ENCODE data around the gene ETV5. TPM values are rescaled to one million over a fixed set of nuclear protein-coding genes. Genes with fewer than 3 reads are reported as not detected.

The ETV5 gene
- total and polyA plus RNA-seq, 2 donors (not counting 3 experiments of a cell fraction or from before 2014, with no cell fraction given): 8.8 to 40.9 TPM

DNA sequence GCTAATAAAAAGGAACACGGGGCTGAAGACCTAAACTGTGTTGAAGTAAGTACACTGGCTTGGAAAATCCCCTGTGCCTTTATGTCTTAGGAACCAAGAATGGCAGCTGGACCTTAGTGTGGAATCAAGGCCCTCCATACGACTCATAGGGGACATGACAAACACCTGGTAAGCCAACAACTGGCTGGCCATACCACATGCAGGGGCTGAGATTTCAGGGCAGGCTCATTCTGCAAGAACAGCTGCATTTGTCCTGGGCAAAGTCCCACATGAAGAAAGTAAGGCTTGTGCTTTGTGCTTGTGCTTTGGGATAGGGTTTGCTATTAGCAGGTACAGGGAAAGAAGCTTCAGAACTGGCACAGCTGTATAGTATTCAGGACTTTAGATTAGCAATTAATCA lies 18.0 kb downstream of the ETV5 start:
- FAIRE-seq (no peak), DNase-seq (ENCODE audit: low read depth, low spot score) (no peak)
- Histone ChIP-seq H3K4me3 (replicated peaks in 1 of 3; ENCODE audit: insufficient read depth in 1 of 3, low read depth in 1 of 3, low read length in 3 of 3) (no peak overlapping the region), H4K20me1 (replicated peaks; ENCODE audit: control insufficient read depth, extremely low read depth, insufficient read depth, low read length) (no peaks in the 10 kb centered on the region), H2AFZ (ENCODE audit: low read depth, low read length) (no peak overlapping the region), H3K27me3 (ENCODE audit: control insufficient read depth in 2 of 2, insufficient read depth in 2 of 2, low read length in 2 of 2) (no peaks in the 10 kb centered on the region), H3K4me1 (ENCODE audit: control insufficient read depth, extremely low read depth, insufficient read depth, low read length) (no peaks in the 10 kb centered on the region), H3K27ac (ENCODE audit: insufficient read depth, low read depth, low read length) (no peak overlapping the region), H3K79me2 (ENCODE audit: control insufficient read depth, insufficient read depth, low read length) (no peaks in the 10 kb centered on the region), H3K9me1 (replicated peaks; ENCODE audit: control insufficient read depth, extremely low read depth, insufficient read depth, low read length) (no peaks in the 10 kb centered on the region), H3K9me3 (replicated peaks; ENCODE audit: control insufficient read depth, insufficient read depth, low read length) (no peaks in the 10 kb centered on the region), H3K4me2 (ENCODE audit: insufficient read depth, low read length) (no peak overlapping the region), H3K9ac (replicated peaks; ENCODE audit: extremely low read depth, insufficient read depth, low read length) (no peak overlapping the region), H3K36me3 (ENCODE audit: control insufficient read depth in 2 of 2, extremely low read depth in 1 of 2, insufficient read depth in 2 of 2, low read length in 2 of 2) (peaks cover 0 to 2% of the 10 kb centered on the region in 2 experiments)
- dilution Hi-C loops (cut with MboI; ENCODE audit: extremely low pct_ligation_motif_present, low sequenced_read_pairs): no loop called here
- intact Hi-C loops (cut with micrococcal nuclease): no loop called here
- TF ChIP-seq, protein P1, sequence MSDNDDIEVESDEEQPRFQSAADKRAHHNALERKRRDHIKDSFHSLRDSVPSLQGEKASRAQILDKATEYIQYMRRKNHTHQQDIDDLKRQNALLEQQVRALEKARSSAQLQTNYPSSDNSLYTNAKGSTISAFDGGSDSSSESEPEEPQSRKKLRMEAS (IDR thresholded peaks at IDR 0.05; ENCODE audit: insufficient read depth, insufficient read length): no peak
- TF ChIP-seq POLR2AphosphoS5 (IDR thresholded peaks at IDR 0.05; ENCODE audit: insufficient read depth, low read depth, low read length) (no peak), EZH2 (IDR thresholded peaks at IDR 0.05; ENCODE audit: borderline replicate concordance, low read depth, low read length, severe bottlenecking) (no peak), JUN (IDR thresholded peaks at IDR 0.05; ENCODE audit: borderline replicate concordance, insufficient read depth, insufficient read length, low read depth) (no peak), GATA2 (IDR thresholded peaks at IDR 0.05; ENCODE audit: insufficient read depth, insufficient read length, low read depth, low read length) (no peak), FOS (IDR thresholded peaks at IDR 0.05; ENCODE audit: borderline replicate concordance, insufficient read depth, low read length) (no peak), MYC (IDR thresholded peaks at IDR 0.05; ENCODE audit: low read depth, low read length) (no peak), POLR2A (IDR thresholded peaks at IDR 0.05; ENCODE audit: low read depth, low read length) (no peak)
- TF ChIP-seq, protein P2, sequence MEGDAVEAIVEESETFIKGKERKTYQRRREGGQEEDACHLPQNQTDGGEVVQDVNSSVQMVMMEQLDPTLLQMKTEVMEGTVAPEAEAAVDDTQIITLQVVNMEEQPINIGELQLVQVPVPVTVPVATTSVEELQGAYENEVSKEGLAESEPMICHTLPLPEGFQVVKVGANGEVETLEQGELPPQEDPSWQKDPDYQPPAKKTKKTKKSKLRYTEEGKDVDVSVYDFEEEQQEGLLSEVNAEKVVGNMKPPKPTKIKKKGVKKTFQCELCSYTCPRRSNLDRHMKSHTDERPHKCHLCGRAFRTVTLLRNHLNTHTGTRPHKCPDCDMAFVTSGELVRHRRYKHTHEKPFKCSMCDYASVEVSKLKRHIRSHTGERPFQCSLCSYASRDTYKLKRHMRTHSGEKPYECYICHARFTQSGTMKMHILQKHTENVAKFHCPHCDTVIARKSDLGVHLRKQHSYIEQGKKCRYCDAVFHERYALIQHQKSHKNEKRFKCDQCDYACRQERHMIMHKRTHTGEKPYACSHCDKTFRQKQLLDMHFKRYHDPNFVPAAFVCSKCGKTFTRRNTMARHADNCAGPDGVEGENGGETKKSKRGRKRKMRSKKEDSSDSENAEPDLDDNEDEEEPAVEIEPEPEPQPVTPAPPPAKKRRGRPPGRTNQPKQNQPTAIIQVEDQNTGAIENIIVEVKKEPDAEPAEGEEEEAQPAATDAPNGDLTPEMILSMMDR (IDR thresholded peaks at IDR 0.05; ENCODE audit: extremely low read depth in 1 of 2, insufficient read depth in 1 of 2, low read depth in 1 of 2, low read length in 2 of 2): no peak
- BruUV-seq (replicated peaks): no TSS peak
- CTCF ChIA-PET: interaction anchor here (1.6 kb wide), 1 partner anchor 13 kb away, joined by 3 read pairs; no protein-coding TSS in a partner anchor
- POLR2A ChIA-PET: no interaction called here
